ENCODE results near the gene NEK4. TPM values are rescaled to one million over a fixed set of nuclear protein-coding genes. Genes with fewer than 3 reads are reported as not detected.
A peak's percentile ranks its signal among the peaks of the same experiment; 100 is the strongest.

The NEK4 gene
- total and polyA plus RNA-seq, 2 of the 13 experiments (the other 11 are each of a cell fraction or from before 2014, with no cell fraction given): 16.5 to 38.0 TPM

DNA sequence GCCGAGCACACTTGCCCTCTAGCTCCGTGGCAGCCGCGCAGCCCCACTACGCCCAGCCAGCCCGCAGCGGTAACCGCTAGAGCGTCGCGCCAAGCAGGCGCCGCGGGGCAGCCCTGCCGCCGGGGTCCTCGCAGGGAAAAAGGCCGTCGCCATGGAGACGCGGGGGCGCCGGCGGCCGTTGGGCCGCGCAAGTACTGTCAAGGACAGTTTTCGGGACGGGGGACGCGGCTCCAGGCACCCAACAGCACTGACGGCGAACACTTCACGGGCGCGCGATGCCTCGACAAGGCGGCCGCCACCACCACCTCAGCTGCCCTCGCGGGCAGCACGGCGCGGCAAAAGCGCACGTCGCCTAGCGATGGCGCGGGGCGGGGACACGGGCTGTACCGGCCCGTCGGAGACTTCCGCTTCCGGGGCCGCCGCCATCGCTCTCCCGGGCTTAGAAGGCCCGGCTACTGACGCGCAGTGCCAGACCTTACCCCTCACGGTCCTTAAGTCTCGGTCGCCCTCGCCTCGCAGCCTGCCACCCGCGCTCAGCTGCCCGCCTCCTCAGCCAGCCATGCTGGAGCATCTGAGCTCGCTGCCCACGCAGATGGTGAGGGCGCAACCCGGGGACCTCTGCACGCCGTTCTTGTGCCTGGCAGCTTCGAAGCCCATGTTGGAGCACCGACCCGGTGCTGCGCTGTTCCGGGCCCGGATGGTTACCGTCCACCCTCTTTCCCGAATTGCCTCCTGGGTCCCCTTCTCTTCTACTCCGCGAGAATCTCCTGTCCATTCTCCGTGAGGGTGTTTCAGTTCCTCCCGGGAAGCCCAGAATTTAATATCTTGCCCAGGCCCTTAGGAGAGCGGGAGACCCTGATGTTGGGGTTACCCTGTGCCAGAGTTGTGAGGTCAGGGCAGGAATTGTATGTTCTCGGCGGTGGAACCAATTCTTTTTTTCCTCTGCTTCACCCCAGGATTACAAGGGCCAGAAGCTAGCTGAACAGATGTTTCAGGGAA lies 64.8 kb downstream of the NEK4 start, which contains the start of the genes GLT8D1 and SPCS1 (continued):
- TF ChIP-seq, protein P1, sequence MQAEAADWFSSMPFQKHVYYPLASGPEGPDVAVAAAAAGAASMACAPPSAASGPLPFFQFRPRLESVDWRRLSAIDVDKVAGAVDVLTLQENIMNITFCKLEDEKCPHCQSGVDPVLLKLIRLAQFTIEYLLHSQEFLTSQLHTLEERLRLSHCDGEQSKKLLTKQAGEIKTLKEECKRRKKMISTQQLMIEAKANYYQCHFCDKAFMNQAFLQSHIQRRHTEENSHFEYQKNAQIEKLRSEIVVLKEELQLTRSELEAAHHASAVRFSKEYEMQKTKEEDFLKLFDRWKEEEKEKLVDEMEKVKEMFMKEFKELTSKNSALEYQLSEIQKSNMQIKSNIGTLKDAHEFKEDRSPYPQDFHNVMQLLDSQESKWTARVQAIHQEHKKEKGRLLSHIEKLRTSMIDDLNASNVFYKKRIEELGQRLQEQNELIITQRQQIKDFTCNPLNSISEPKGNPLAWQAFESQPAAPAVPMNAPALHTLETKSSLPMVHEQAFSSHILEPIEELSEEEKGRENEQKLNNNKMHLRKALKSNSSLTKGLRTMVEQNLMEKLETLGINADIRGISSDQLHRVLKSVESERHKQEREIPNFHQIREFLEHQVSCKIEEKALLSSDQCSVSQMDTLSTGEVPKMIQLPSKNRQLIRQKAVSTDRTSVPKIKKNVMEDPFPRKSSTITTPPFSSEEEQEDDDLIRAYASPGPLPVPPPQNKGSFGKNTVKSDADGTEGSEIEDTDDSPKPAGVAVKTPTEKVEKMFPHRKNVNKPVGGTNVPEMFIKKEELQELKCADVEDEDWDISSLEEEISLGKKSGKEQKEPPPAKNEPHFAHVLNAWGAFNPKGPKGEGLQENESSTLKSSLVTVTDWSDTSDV (CRISPR knock-in tag; IDR thresholded peaks at IDR 0.05): peak; percentile 84
- TF ChIP-seq AHR (CRISPR knock-in tag; IDR thresholded peaks at IDR 0.05) (peak; percentile 45; the same call in 1 of the 2 replicates), THAP11 (CRISPR knock-in tag; IDR thresholded peaks at IDR 0.05) (peak; percentile 88), ZNF329 (CRISPR knock-in tag; IDR thresholded peaks at IDR 0.05; ENCODE audit: low read depth) (0 out of 2 replicates have a peak, but pooled peaks have one; percentile 53), ZNF234 (CRISPR knock-in tag; conservative IDR thresholded peaks at IDR 0.05) (no peak), NR1H2 (CRISPR knock-in tag; IDR thresholded peaks at IDR 0.05; ENCODE audit: borderline replicate concordance, low read depth) (no peak; the same call in 1 of the 2 replicates), MAFF (IDR thresholded peaks at IDR 0.05; ENCODE audit: low read depth, low read length) (no peak), POLR2AphosphoS5 (IDR thresholded peaks at IDR 0.05; ENCODE audit: low read depth, low read length) (peak; percentile 72), RFXANK (CRISPR knock-in tag; IDR thresholded peaks at IDR 0.05) (peak; percentile 25; the same call in 1 of the 2 replicates), ZBTB7B (CRISPR knock-in tag; IDR thresholded peaks at IDR 0.05) (peak; percentile 7; the same call in 1 of the 2 replicates), ZNF441 (CRISPR knock-in tag; IDR thresholded peaks at IDR 0.05; ENCODE audit: borderline replicate concordance) (no peak; the same call in 1 of the 2 replicates), EED (CRISPR knock-in tag; IDR thresholded peaks at IDR 0.05) (peak; percentile 74; the same call in 1 of the 2 replicates)
- TF ChIP-seq, protein P2, sequence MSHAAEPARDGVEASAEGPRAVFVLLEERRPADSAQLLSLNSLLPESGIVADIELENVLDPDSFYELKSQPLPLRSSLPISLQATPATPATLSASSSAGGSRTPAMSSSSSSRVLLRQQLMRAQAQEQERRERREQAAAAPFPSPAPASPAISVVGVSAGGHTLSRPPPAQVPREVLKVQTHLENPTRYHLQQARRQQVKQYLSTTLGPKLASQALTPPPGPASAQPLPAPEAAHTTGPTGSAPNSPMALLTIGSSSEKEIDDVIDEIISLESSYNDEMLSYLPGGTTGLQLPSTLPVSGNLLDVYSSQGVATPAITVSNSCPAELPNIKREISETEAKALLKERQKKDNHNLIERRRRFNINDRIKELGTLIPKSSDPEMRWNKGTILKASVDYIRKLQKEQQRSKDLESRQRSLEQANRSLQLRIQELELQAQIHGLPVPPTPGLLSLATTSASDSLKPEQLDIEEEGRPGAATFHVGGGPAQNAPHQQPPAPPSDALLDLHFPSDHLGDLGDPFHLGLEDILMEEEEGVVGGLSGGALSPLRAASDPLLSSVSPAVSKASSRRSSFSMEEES (CRISPR knock-in tag; IDR thresholded peaks at IDR 0.05): peak; percentile 46; the same call in 1 of the 2 replicates
- TF ChIP-seq, protein P3, sequence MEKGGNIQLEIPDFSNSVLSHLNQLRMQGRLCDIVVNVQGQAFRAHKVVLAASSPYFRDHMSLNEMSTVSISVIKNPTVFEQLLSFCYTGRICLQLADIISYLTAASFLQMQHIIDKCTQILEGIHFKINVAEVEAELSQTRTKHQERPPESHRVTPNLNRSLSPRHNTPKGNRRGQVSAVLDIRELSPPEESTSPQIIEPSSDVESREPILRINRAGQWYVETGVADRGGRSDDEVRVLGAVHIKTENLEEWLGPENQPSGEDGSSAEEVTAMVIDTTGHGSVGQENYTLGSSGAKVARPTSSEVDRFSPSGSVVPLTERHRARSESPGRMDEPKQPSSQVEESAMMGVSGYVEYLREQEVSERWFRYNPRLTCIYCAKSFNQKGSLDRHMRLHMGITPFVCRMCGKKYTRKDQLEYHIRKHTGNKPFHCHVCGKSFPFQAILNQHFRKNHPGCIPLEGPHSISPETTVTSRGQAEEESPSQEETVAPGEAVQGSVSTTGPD (CRISPR knock-in tag; IDR thresholded peaks at IDR 0.05): no peak
- TF ChIP-seq, protein P4, sequence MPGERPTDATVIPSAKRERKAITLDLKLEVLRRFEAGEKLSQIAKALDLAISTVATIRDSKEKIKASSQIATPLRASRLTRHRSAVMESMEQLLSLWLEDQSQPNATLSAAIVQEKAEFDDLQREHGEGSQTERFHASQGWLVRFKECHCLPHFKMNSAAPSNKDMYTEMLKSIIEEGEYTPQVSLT (CRISPR knock-in tag; IDR thresholded peaks at IDR 0.05; ENCODE audit: borderline replicate concordance, low read depth): no peak
- TF ChIP-seq, protein P5, sequence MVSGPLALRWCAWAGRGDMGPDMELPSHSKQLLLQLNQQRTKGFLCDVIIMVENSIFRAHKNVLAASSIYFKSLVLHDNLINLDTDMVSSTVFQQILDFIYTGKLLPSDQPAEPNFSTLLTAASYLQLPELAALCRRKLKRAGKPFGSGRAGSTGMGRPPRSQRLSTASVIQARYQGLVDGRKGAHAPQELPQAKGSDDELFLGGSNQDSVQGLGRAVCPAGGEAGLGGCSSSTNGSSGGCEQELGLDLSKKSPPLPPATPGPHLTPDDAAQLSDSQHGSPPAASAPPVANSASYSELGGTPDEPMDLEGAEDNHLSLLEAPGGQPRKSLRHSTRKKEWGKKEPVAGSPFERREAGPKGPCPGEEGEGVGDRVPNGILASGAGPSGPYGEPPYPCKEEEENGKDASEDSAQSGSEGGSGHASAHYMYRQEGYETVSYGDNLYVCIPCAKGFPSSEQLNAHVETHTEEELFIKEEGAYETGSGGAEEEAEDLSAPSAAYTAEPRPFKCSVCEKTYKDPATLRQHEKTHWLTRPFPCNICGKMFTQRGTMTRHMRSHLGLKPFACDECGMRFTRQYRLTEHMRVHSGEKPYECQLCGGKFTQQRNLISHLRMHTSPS (CRISPR knock-in tag; IDR thresholded peaks at IDR 0.05; ENCODE audit: low read depth): no peak; the same call in 1 of the 2 replicates
- TF ChIP-seq, protein P6, sequence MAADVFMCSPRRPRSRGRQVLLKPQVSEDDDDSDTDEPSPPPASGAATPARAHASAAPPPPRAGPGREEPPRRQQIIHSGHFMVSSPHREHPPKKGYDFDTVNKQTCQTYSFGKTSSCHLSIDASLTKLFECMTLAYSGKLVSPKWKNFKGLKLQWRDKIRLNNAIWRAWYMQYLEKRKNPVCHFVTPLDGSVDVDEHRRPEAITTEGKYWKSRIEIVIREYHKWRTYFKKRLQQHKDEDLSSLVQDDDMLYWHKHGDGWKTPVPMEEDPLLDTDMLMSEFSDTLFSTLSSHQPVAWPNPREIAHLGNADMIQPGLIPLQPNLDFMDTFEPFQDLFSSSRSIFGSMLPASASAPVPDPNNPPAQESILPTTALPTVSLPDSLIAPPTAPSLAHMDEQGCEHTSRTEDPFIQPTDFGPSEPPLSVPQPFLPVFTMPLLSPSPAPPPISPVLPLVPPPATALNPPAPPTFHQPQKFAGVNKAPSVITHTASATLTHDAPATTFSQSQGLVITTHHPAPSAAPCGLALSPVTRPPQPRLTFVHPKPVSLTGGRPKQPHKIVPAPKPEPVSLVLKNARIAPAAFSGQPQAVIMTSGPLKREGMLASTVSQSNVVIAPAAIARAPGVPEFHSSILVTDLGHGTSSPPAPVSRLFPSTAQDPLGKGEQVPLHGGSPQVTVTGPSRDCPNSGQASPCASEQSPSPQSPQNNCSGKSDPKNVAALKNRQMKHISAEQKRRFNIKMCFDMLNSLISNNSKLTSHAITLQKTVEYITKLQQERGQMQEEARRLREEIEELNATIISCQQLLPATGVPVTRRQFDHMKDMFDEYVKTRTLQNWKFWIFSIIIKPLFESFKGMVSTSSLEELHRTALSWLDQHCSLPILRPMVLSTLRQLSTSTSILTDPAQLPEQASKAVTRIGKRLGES (CRISPR knock-in tag; IDR thresholded peaks at IDR 0.05; ENCODE audit: borderline replicate concordance): no peak

Data from HepG2 (cell line).